Neuronal stem cell (in vitro differentiated cells): ENCODE measurements around the gene C1orf21.

ENCODE experiments used
- DNase-seq: peaks from one replicate; pipeline ENCODE4 v3.0.0-alpha.2; 2013; ENCODE audit warnings: low spot score
- H2AFZ ChIP-seq: one replicate; pipeline ENCODE4 v1.6.1; 2013; ENCODE audit warnings: mild to moderate bottlenecking, low read length, inconsistent platforms
- H2AK5ac ChIP-seq: 2 replicates; pipeline ENCODE4 v1.6.1; 2013; ENCODE audit warnings: low read depth, mild to moderate bottlenecking, inconsistent platforms, low read length, moderate library complexity, mixed read lengths
- H2BK120ac ChIP-seq: 2 replicates; pipeline ENCODE4 v1.6.1; 2013; ENCODE audit warnings: low read depth, mild to moderate bottlenecking, inconsistent platforms, low read length, moderate library complexity, mixed read lengths
- H2BK12ac ChIP-seq: one replicate; pipeline ENCODE4 v1.6.1; 2013; ENCODE audit warnings: low read length, inconsistent platforms
- H2BK15ac ChIP-seq: 2 replicates; pipeline ENCODE4 v1.6.1; 2013; ENCODE audit warnings: mild to moderate bottlenecking, low read length, inconsistent platforms, mixed read lengths
- H2BK5ac ChIP-seq: one replicate; pipeline ENCODE4 v1.6.1; 2013; ENCODE audit warnings: inconsistent platforms, mild to moderate bottlenecking, low read length, moderate library complexity
- H3K14ac ChIP-seq: one replicate; pipeline ENCODE4 v1.6.1; 2013; ENCODE audit warnings: low read length, inconsistent platforms
- H3K18ac ChIP-seq: 2 replicates; pipeline ENCODE4 v1.6.1; 2013; ENCODE audit warnings: low read length, inconsistent platforms
- H3K23ac ChIP-seq: 2 replicates; pipeline ENCODE4 v1.6.1; 2013; ENCODE audit warnings: low read depth, mild to moderate bottlenecking, mixed read lengths, low read length, inconsistent platforms; ENCODE audit not compliant: poor library complexity
- H3K27ac ChIP-seq: replicated peaks from 3 replicates; pipeline ENCODE4 v1.5.1; 2013; ENCODE audit warnings: low read length, inconsistent platforms
- H3K27me3 ChIP-seq, 3 experiments: 2 replicates each; pipeline ENCODE4 v1.6.1; 2013; ENCODE audit warnings: low read length in 3 of 3, mild to moderate bottlenecking in 2 of 3, inconsistent platforms in 1 of 3, low read depth in 1 of 3, mixed read lengths in 1 of 3, moderate library complexity in 1 of 3; ENCODE audit not compliant: control insufficient read depth in 3 of 3, insufficient read depth in 3 of 3
- H3K36me3 ChIP-seq, 2 donors: replicated peaks in 1 of 2; 2 replicates each; pipeline ENCODE4 v1.6.1; 2013; ENCODE audit warnings: low read length in 2 of 2; ENCODE audit not compliant: control insufficient read depth in 2 of 2, insufficient read depth in 2 of 2
- H3K4ac ChIP-seq: 2 replicates; pipeline ENCODE4 v1.6.1; 2013; ENCODE audit warnings: inconsistent platforms, mild to moderate bottlenecking, low read length, moderate library complexity
- H3K4me1 ChIP-seq, 2 donors: 1 replicate in 1 of 2; 2 replicates in 1 of 2; pipeline ENCODE4 v1.6.1; 2013; ENCODE audit warnings: low read length in 2 of 2, low read depth in 1 of 2; ENCODE audit not compliant: control insufficient read depth in 2 of 2, insufficient read depth in 1 of 2
- H3K4me2 ChIP-seq: one replicate; pipeline ENCODE4 v1.6.1; 2013; ENCODE audit warnings: mild to moderate bottlenecking, low read length, inconsistent platforms; ENCODE audit not compliant: insufficient read depth, poor library complexity, severe bottlenecking
- H3K4me3 ChIP-seq, 2 donors: 2 replicates each; pipeline ENCODE4 v1.5.1; 2013; ENCODE audit warnings: low read length in 2 of 2, mild to moderate bottlenecking in 2 of 2, inconsistent platforms in 1 of 2, moderate library complexity in 1 of 2
- H3K79me1 ChIP-seq: one replicate; pipeline ENCODE4 v1.6.1; 2013; ENCODE audit warnings: low read depth, mild to moderate bottlenecking, inconsistent platforms, low read length, moderate library complexity
- H3K9ac ChIP-seq: one replicate; pipeline ENCODE4 v1.6.1; 2013; ENCODE audit warnings: mild to moderate bottlenecking, low read depth, low read length, inconsistent platforms; ENCODE audit not compliant: poor library complexity
- H3K9me3 ChIP-seq, 2 donors: replicated peaks in 1 of 2; 2 replicates each; pipeline versions ENCODE3 to v1.6.1; 2013; ENCODE audit warnings: low read length in 2 of 2, mild to moderate bottlenecking in 2 of 2, inconsistent platforms in 1 of 2, low read depth in 1 of 2, mixed read lengths in 1 of 2, moderate library complexity in 1 of 2; ENCODE audit not compliant: control insufficient read depth in 2 of 2, insufficient read depth in 1 of 2
- H4K8ac ChIP-seq: one replicate; pipeline ENCODE4 v1.6.1; 2013; ENCODE audit warnings: low read depth, mild to moderate bottlenecking, inconsistent platforms, low read length, moderate library complexity
- H4K91ac ChIP-seq: one replicate; pipeline ENCODE4 v1.6.1; 2013; ENCODE audit warnings: low read length, low read depth, mild to moderate bottlenecking, inconsistent platforms; ENCODE audit not compliant: poor library complexity
- WGBS, 2 donors: extraction: QIAGEN DNeasy Blood & Tissue Kit; methylation state at CpG; one replicate each; pipeline ENCODE4 v1.1.7; 2013; ENCODE audit warnings: missing lambda C conversion rate in 2 of 2, mixed read lengths in 1 of 2; ENCODE audit not compliant: insufficient read length in 2 of 2, insufficient replicate concordance in 1 of 2; ENCODE audit errors: extremely low coverage in 2 of 2; 5-methylcytosine and 5-hydroxymethylcytosine counted together

C1orf21 gene

GRCh38 chr1:184373155-184373554 is 13.7 kb upstream of the C1orf21 start:
- H3K9me3 ChIP-seq: no peaks in the 10 kb centered on the region
- no peak overlapping the region for H2BK15ac ChIP-seq
- H2BK12ac ChIP-seq: no peak overlapping the region
- no peak for DNase-seq
- no peak overlapping the region for H3K4ac ChIP-seq
- H3K27ac ChIP-seq: no peak overlapping the region
- H3K27me3 ChIP-seq: no peaks in the 10 kb centered on the region
- no peak overlapping the region for H4K91ac ChIP-seq
- H3K18ac ChIP-seq: no peak overlapping the region
- H3K4me1 ChIP-seq: no peaks in the 10 kb centered on the region
- H2BK120ac ChIP-seq: no peak overlapping the region
- H3K23ac ChIP-seq: no peak overlapping the region
- H3K4me2 ChIP-seq: no peak overlapping the region
- no peak overlapping the region for H3K9ac ChIP-seq
- WGBS, 2 donors: no CpG with 5 or more reads among the region's 4 CpGs
- H2AK5ac ChIP-seq: no peak overlapping the region
- H3K14ac ChIP-seq: no peak overlapping the region
- no peak overlapping the region for H3K4me3 ChIP-seq
- no peak overlapping the region for H2AFZ ChIP-seq
- H2BK5ac ChIP-seq: no peak overlapping the region
- no peaks in the 10 kb centered on the region for H3K79me1 ChIP-seq
- H4K8ac ChIP-seq: no peak overlapping the region
- no peaks in the 10 kb centered on the region for H3K36me3 ChIP-seq

GRCh38 chr1:184376369-184376768 is 10.5 kb upstream of the C1orf21 start:
- Histone ChIP-seq H3K14ac (no peak overlapping the region), H3K36me3 (no peaks in the 10 kb centered on the region), H3K9ac (no peak overlapping the region), H2BK5ac (no peak overlapping the region), H2BK120ac (no peak overlapping the region), H3K23ac (no peak overlapping the region), H3K27me3 (no peaks in the 10 kb centered on the region), H3K27ac (no peak overlapping the region), H3K18ac (peak overlapping the region; percentile 70), H3K4me3 (no peak overlapping the region), H3K4ac (no peak overlapping the region), H4K8ac (no peak overlapping the region), H3K79me1 (no peaks in the 10 kb centered on the region), H3K9me3 (no peaks in the 10 kb centered on the region), H2BK15ac (no peak overlapping the region), H3K4me1 (no peaks in the 10 kb centered on the region), H2AK5ac (peak overlapping the region; percentile 19), H2BK12ac (no peak overlapping the region), H3K4me2 (no peak overlapping the region), H2AFZ (no peak overlapping the region), H4K91ac (no peak overlapping the region)
- no peak for DNase-seq
- WGBS, 2 donors: no CpG with 5 or more reads among the region's 5 CpGs

- no peak overlapping the region for H2AK5ac ChIP-seq
- H3K36me3 ChIP-seq: no peaks in the 10 kb centered on the region
- no peak overlapping the region for H3K14ac ChIP-seq
- H2BK15ac ChIP-seq: no peak overlapping the region
- no peak overlapping the region for H4K8ac ChIP-seq
- H4K91ac ChIP-seq: no peak overlapping the region
- no peak overlapping the region for H2BK5ac ChIP-seq
- H2AFZ ChIP-seq: no peak overlapping the region
- no peak overlapping the region for H3K4me2 ChIP-seq
- no peak overlapping the region for H3K4ac ChIP-seq
- H2BK120ac ChIP-seq: no peak overlapping the region
- DNase-seq: no peak
- no peaks in the 10 kb centered on the region for H3K27me3 ChIP-seq
- no peak overlapping the region for H3K9ac ChIP-seq
- H3K18ac ChIP-seq: no peak overlapping the region
- no peak overlapping the region for H3K4me3 ChIP-seq
- H3K27ac ChIP-seq: no peak overlapping the region
- WGBS, 2 donors: no CpG with 5 or more reads among the region's 6 CpGs
- peaks cover 0 to 3% of the 10 kb centered on the region in 2 donors for H3K4me1 ChIP-seq
- no peaks in the 10 kb centered on the region for H3K9me3 ChIP-seq
- H3K79me1 ChIP-seq: no peaks in the 10 kb centered on the region
- no peak overlapping the region for H3K23ac ChIP-seq
- H2BK12ac ChIP-seq: no peak overlapping the region
Measured at GRCh38 chr1:184379111-184379752, 7.6 kb upstream of the C1orf21 start.

GRCh38 chr1:184380468-184380867 is 6.4 kb upstream of the C1orf21 start:
- Histone ChIP-seq H2AK5ac (no peak overlapping the region), H4K8ac (no peak overlapping the region), H3K36me3 (no peaks in the 10 kb centered on the region), H2AFZ (no peak overlapping the region), H3K9ac (no peak overlapping the region), H3K9me3 (no peaks in the 10 kb centered on the region), H3K79me1 (no peaks in the 10 kb centered on the region), H2BK120ac (no peak overlapping the region), H3K4ac (no peak overlapping the region), H3K18ac (no peak overlapping the region), H2BK15ac (no peak overlapping the region), H3K14ac (no peak overlapping the region), H3K4me2 (no peak overlapping the region), H3K23ac (no peak overlapping the region), H3K27ac (no peak overlapping the region), H3K4me3 (no peak overlapping the region), H4K91ac (no peak overlapping the region), H3K27me3 (no peaks in the 10 kb centered on the region), H2BK12ac (no peak overlapping the region), H3K4me1 (peaks cover 4% of the 10 kb centered on the region in 2 donors), H2BK5ac (no peak overlapping the region)
- DNase-seq: no peak
- WGBS, 2 donors: no CpG with 5 or more reads among the region's 1 CpG
